Activated CD4-positive, alpha-beta T cell treated with anti-CD3 and anti-CD28 coated beads for 36 hours (primary cell): ENCODE measurements around the gene PEAK1. TPM values are rescaled to one million over a fixed set of nuclear protein-coding genes. Genes with fewer than 3 reads are reported as not detected.
"Not testable (repeated sequence)": the region's sequence is repeated elsewhere in the genome, so short reads cannot be mapped to it uniquely, and the experiment has no call there.

ENCODE experiments used
- ATAC-seq: fragments of 200-7000 bp; cut with Tn5 transposase; one replicate; pipeline ENCODE4 v1.10.0; 2021; ENCODE audit warnings: mild to moderate bottlenecking, moderate library complexity
- CTCF ChIA-PET: fragments of 350-600 bp; sonication (Branson Sonifier 250); formaldehyde crosslinking; loops from one replicate; lab custom pipeline; 2021; ENCODE audit warnings: antibody characterized with exemption; lab: Charles Lee
- POLR2A ChIA-PET: fragments of 350-600 bp; sonication (Branson Sonifier 250); formaldehyde crosslinking; loops from one replicate; lab custom pipeline; 2021; ENCODE audit warnings: antibody characterized with exemption, inconsistent platforms; lab: Charles Lee
- DNase-seq: peaks from one replicate; pipeline ENCODE4 v3.0.0-alpha.2; 2020
- H3K27ac Mint-ChIP-seq: one replicate; pipeline ENCODE4 v1.8.0; 2021; ENCODE audit warnings: mixed read lengths
- H3K27me3 Mint-ChIP-seq: one replicate; pipeline ENCODE4 v1.8.0; 2021; ENCODE audit warnings: mixed read lengths
- H3K36me3 Mint-ChIP-seq: one replicate; pipeline ENCODE4 v1.8.0; 2021; ENCODE audit warnings: low read depth, mixed read lengths
- H3K4me1 Mint-ChIP-seq: one replicate; pipeline ENCODE4 v1.8.0; 2021; ENCODE audit warnings: mixed read lengths
- H3K4me3 Mint-ChIP-seq: one replicate; pipeline ENCODE4 v1.8.0; 2021; ENCODE audit warnings: mild to moderate bottlenecking, moderate library complexity, mixed read lengths
- H3K9me3 Mint-ChIP-seq: one replicate; pipeline ENCODE4 v1.8.0; 2021; ENCODE audit warnings: low read depth, mixed read lengths
- intact Hi-C, 2 experiments: fragments of 100-400 bp; cut with DNase I in 1 of 2; cut with micrococcal nuclease in 1 of 2; formaldehyde crosslinking; loops; one replicate each; pipeline versions ENCODE4 v1.14.2 to v1.15.1; 2022 to 2024; cut with DNase I, micrococcal nuclease
- total RNA-seq, 2 experiments: library from RNA; stranded (reverse); gene quantifications; one replicate each; pipeline ENCODE4 v1.2.3, GENCODE V29; 2021

PEAK1 gene
- total RNA-seq, 2 experiments from 2014 or later = 26.5 to 27.0 TPM

DNA sequence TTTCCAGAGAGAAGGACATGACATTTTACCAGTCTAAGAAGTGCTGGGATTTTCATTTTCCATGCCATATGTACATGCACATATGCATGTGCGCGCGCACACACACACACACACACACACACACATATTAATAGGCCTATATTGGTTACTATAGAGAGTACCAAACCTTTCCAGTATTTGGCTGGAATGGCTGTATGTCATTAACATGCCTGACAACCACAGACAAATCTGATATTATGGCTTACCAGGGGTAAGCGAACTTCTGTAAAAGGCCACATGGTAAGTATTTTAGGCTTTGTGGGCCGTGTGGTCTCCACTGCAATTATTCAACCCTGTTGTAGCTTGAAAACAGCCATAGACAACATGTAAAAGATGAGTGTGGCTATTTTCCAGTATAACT is 251.8 kb downstream of the PEAK1 start:
- Mint-ChIP-seq H3K4me3 (no peak overlapping the region), H3K27ac (no peak overlapping the region), H3K27me3 (no peaks in the 10 kb centered on the region), H3K36me3 (no peaks in the 10 kb centered on the region), H3K9me3 (no peaks in the 10 kb centered on the region), H3K4me1 (peaks cover 13% of the 10 kb centered on the region)
- intact Hi-C loops = no loop called here
- no peak for DNase-seq
- ChIA-PET CTCF (no interaction called here), POLR2A (no interaction called here)
- ATAC-seq = no peak

DNA sequence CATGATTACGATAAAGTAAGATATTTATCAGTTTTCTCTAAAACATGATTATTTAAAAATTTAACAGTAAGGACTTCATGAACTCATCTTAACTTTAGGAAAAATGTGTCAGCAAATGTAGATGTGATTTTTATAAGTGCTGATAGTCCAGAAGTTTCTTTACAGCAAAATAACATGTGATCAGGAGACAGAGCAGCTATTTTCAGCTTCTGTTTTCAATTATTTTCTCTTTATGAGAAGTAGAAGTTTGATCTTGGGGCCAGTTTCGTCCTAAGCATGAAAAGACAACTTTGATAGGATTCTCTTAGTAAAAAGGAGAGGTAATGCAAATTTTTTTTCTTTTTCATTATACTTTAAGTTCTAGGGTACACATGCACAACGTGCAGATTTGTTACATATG is 252.5 kb downstream of the PEAK1 start:
- no peak overlapping the region for H3K4me3 Mint-ChIP-seq
- no peak for ATAC-seq
- intact Hi-C loops = no loop called here
- no peaks in the 10 kb centered on the region for H3K36me3 Mint-ChIP-seq
- H3K27me3 Mint-ChIP-seq = no peaks in the 10 kb centered on the region
- ChIA-PET POLR2A (no interaction called here), CTCF (no interaction called here)
- H3K9me3 Mint-ChIP-seq = no peaks in the 10 kb centered on the region
- H3K27ac Mint-ChIP-seq = no peak overlapping the region
- H3K4me1 Mint-ChIP-seq = peaks cover 18% of the 10 kb centered on the region
- DNase-seq = no peak

DNA sequence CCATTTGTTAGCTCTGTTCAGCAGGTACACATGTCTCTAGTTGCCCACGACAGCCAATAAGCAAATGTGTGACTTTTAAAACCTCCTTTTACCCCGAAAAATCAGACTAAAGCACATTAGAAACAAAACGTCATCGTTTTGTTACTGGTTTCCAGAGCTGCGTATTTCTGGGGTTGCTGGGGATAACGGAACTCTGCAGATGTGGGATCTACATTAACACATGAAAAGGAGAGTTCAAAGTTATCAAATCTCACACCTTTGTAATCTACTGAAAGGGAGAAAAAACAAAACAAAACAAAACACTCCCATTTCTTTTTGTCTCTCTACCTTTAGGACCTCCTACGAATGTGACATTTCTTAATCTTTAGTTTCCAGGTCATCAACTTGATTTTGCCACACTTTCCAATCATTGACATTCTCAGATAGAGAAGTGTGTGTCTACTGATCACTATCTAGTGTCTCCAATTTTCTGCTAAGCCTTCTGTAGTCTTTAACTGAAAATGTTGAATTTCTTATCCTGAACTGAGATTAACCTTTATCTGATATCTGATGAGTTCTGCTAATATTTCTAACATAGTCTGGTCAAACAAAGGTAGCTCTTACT is 256.0 kb downstream of the PEAK1 start:
- POLR2A ChIA-PET = interaction anchor here (0.5 kb wide), 1 partner anchor 1116 kb away, joined by 3 read pairs; no protein-coding TSS in a partner anchor

DNA sequence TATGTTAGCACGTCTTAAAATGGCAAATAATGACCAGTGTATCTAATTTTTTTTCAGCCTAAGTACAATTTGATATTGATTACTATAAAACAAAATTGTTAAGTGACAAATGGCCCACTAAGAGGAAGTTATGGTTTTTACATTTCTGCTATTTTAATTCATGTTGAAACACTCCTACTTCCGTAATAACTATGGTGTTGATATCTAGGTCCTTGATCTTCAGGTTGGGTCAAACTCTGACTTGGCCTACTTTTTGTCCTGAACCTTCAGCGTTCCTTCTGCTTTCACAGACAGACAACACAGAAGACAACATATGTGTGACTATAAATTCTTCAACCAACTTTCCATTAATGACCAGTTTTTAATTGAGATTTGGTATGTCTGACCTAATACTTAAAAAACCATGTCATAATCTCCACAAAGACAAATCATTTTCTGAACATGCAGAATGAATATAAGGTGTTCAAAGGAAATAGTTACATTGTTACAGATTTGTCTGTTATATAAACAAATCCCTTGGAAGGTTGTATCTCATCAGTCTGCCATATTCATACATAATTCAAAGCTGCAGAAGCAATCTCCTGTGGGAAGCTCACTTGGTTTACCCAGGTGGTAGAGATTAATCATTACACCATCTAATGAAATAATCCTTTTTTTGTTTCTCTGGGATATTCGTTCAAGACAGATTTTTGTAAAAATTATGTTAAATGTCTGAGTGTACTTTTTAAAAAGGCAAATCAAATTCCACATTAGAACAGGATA is 256.9 kb downstream of the PEAK1 start:
- no peak overlapping the region for H3K27ac Mint-ChIP-seq
- no peaks in the 10 kb centered on the region for H3K9me3 Mint-ChIP-seq
- no peak for DNase-seq
- POLR2A ChIA-PET = interaction anchor here (0.5 kb wide), 1 partner anchor 1115 kb away, joined by 3 read pairs; no protein-coding TSS in a partner anchor
- H3K36me3 Mint-ChIP-seq = no peaks in the 10 kb centered on the region
- no peaks in the 10 kb centered on the region for H3K27me3 Mint-ChIP-seq
- CTCF ChIA-PET = interaction anchor here (0.6 to 1.0 kb wide), 2 partner anchors 334 to 483 kb away, joined by 3 read pairs; no protein-coding TSS in a partner anchor
- H3K4me3 Mint-ChIP-seq = no peak overlapping the region
- no peak for ATAC-seq
- intact Hi-C loops = no loop called here
- peaks cover 34% of the 10 kb centered on the region for H3K4me1 Mint-ChIP-seq

More for the DNA sequence above, 256.0 kb downstream of the PEAK1 start:
- no peaks in the 10 kb centered on the region for H3K27me3 Mint-ChIP-seq
- DNase-seq (no peak), ATAC-seq (no peak)
- no peaks in the 10 kb centered on the region for H3K36me3 Mint-ChIP-seq
- no peak overlapping the region for H3K27ac Mint-ChIP-seq
- H3K9me3 Mint-ChIP-seq = no peaks in the 10 kb centered on the region
- CTCF ChIA-PET = interaction anchor here (1.0 kb wide), 1 partner anchor 333 kb away, joined by 3 read pairs; no protein-coding TSS in a partner anchor
- H3K4me1 Mint-ChIP-seq = peaks cover 34% of the 10 kb centered on the region
- no peak overlapping the region for H3K4me3 Mint-ChIP-seq
- intact Hi-C loops = no loop called here

DNA sequence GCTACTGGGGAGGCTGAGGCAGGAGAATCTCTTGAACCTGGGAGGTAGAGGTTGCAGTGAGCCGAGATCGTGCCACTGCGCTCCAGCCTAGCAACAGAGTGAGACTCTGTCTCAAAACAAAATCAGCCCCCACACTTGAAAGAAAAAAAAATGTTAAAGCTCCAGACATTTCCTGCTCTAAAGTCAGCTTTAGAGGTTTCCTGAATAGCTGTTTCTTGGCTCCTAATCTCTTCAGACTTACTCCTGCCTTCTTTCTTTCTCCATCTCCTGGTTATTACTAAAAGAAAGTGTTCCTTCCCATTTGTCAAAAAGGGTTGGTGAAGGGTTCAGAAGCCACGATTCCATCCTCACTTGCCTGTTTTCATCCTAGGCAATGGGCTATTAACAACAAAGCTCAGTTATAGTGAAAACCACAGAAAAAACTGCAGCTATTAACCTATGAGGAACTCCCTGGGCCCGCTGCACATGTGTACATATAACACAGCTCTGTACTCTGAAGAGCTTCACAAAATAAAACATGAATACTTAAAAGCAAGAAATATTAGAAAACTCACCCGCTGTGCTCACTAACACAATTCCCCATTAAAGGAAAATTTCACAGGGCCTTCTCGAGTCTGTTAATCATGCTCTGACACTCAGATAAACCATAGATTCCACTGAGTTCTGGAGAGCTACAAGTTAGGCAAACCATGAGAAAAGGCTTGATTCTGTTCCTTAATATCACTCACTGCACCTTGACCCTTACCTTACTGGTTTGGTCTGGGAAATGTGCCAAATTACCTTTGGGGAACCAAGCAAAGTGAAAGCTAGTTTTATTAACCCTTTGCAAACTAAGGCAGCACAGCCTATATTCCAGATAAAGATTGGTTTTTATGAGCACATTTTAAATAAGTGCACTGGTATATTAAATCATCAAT is 259.1 kb downstream of the PEAK1 start:
- no peak for DNase-seq
- ATAC-seq = no peak
- CTCF ChIA-PET = interaction anchor here (0.6 to 1.5 kb wide), 7 partner anchors 19 to 531 kb away, joined by 3 to 6 read pairs (median 3); no protein-coding TSS in a partner anchor
- POLR2A ChIA-PET = no interaction called here
- H3K27me3 Mint-ChIP-seq = no peaks in the 10 kb centered on the region
- no peaks in the 10 kb centered on the region for H3K36me3 Mint-ChIP-seq
- peaks cover 34% of the 10 kb centered on the region for H3K4me1 Mint-ChIP-seq
- H3K4me3 Mint-ChIP-seq = no peak overlapping the region
- H3K27ac Mint-ChIP-seq = peak overlapping the region; percentile 62
- intact Hi-C loops = no loop called here
- no peaks in the 10 kb centered on the region for H3K9me3 Mint-ChIP-seq

DNA sequence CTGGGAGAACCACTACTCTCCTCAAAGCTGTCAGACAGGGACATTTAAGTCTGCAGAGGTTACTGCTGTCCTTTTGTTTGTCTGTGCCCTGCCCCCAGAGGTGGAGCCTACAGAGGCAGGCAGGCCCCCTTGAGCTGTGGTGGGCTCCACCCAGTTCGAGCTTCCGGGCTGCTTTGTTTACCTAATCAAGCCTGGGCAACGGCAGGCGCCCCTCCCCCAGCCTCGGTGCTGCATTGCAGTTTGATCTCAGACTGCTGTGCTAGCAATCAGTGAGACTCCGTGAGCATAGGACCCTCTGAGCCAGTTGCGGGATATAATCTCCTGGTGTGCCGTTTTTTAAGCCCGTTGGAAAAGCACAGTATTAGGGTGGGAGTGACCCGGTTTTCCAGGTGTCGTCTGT is 263.9 kb downstream of the PEAK1 start:
- intact Hi-C loops, H3K27me3 Mint-ChIP-seq, ATAC-seq, H3K4me3 Mint-ChIP-seq, POLR2A ChIA-PET, DNase-seq, H3K36me3 Mint-ChIP-seq, H3K9me3 Mint-ChIP-seq, H3K27ac Mint-ChIP-seq: not testable (repeated sequence)
- peaks cover 15% of the 10 kb centered on the region for H3K4me1 Mint-ChIP-seq
- CTCF ChIA-PET = interaction anchor here (1.0 to 1.2 kb wide), 2 partner anchors 9 to 51 kb away, joined by 3 read pairs; no protein-coding TSS in a partner anchor

DNA sequence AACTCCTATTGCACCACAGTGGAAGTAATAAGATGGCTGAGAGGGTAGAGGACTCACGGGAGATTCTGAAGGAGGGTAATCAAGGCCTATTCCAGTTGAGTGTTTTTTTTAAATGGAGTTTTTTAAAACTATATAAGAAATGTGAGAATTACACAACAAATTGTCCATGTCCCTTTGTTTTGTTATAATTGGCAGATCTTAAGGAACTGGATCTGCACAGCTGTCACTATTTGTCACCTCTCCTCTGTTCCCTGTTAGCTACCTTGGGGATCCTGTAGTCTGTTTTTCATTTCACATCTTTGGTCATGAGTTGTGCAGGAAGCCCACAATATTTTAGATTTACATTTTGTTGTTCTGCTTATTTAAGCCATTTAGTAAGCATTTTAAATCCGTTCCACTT is 271.7 kb downstream of the PEAK1 start:
- intact Hi-C loops = no loop called here
- Mint-ChIP-seq H3K27ac (no peak overlapping the region), H3K4me3 (no peak overlapping the region), H3K27me3 (no peaks in the 10 kb centered on the region), H3K36me3 (peaks cover 3% of the 10 kb centered on the region), H3K9me3 (no peaks in the 10 kb centered on the region), H3K4me1 (no peaks in the 10 kb centered on the region)
- ATAC-seq (no peak), DNase-seq (no peak)
- CTCF ChIA-PET = no interaction called here
- POLR2A ChIA-PET = no interaction called here

DNA sequence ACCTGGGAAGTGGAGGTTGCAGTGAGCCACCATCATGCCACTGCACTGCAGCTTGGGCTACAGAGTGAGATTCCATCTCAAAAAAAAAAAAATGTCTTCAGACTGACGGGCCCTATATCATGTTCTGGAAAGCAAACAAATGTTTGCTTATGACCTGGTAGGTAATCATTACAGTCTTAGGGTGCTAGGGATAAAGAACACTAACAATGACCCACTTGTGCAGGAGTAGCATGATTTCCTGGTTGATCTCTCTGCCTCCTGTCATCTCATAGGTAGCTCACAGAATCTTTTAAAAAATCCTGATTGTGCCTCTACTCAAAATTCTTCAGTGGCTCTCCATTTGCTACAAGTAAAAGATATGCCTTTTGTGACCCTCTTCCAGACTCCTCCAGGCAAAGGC is 274.5 kb downstream of the PEAK1 start:
- no peak for DNase-seq
- no peak for ATAC-seq
- Mint-ChIP-seq H3K4me1 (no peaks in the 10 kb centered on the region), H3K36me3 (peaks cover 6% of the 10 kb centered on the region), H3K9me3 (no peaks in the 10 kb centered on the region), H3K4me3 (no peak overlapping the region), H3K27ac (no peak overlapping the region), H3K27me3 (no peaks in the 10 kb centered on the region)
- ChIA-PET CTCF (interaction anchor here (1.5 kb wide), 1 partner anchor 14 kb away, joined by 4 read pairs; no protein-coding TSS in a partner anchor), POLR2A (no interaction called here)
- intact Hi-C loops = no loop called here

DNA sequence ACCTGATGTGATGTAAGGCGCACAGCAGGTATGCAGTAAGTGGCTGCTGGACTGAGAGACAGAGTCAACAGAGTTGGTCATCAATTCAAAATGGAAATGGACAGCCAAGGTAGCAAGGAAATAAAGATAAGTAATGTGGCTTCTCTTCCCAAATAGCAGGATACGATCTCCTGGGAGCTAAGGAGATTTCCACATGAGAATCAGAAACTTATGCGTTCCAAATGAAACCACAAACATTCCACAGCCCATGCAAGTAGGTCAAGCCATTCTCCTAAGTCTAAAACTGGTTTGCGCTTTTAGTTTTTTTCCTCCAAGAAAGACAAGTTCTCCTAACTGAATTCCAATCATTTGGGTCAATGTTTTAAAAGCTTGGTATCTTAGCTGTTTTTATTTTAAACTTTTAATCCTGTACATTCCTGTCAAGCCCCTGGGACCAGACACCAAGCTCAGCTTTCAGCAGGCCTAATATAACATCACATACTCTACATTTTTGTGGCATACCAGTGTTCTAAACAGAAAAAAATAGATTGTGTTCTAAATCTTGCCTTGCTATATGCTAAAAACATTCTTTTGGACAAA is 275.3 kb downstream of the PEAK1 start:
- CTCF ChIA-PET = interaction anchor here (1.5 kb wide), 2 partner anchors 14 to 26 kb away, joined by 4 read pairs; no protein-coding TSS in a partner anchor
- ATAC-seq = no peak

DNA sequence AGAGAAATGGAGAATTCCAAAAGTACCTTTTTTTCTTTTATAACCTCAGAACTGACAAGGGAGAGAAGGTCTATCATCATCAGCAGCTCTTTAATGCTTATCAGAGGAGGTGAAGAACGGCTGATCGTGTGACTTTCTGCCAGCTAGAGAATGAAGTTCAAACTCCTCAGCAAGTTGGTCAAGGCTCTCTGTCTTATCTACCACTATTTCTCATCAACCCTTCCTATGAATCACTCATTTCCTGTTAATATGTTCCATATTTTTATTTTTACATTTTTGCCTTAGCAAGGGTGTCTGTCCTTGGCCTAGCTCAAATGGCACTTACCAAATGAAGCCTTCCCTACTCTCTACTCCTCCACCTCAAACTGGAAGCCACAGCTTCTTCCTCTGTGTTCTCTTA is 275.9 kb downstream of the PEAK1 start:
- no peak overlapping the region for H3K27ac Mint-ChIP-seq
- no peaks in the 10 kb centered on the region for H3K4me1 Mint-ChIP-seq
- peaks cover 7% of the 10 kb centered on the region for H3K36me3 Mint-ChIP-seq
- POLR2A ChIA-PET = no interaction called here
- DNase-seq (no peak), ATAC-seq (no peak)
- H3K9me3 Mint-ChIP-seq = no peaks in the 10 kb centered on the region
- intact Hi-C loops = no loop called here
- CTCF ChIA-PET = interaction anchor here (1.5 kb wide), 2 partner anchors 13 to 25 kb away, joined by 4 read pairs; no protein-coding TSS in a partner anchor
- no peak overlapping the region for H3K4me3 Mint-ChIP-seq
- H3K27me3 Mint-ChIP-seq = no peaks in the 10 kb centered on the region

More for the DNA sequence above, 275.3 kb downstream of the PEAK1 start:
- no peaks in the 10 kb centered on the region for H3K9me3 Mint-ChIP-seq
- no peak overlapping the region for H3K27ac Mint-ChIP-seq
- H3K4me1 Mint-ChIP-seq = no peaks in the 10 kb centered on the region
- H3K4me3 Mint-ChIP-seq = no peak overlapping the region
- POLR2A ChIA-PET = interaction anchor here (0.6 kb wide), 1 partner anchor 513 kb away, joined by 4 read pairs; no protein-coding TSS in a partner anchor
- intact Hi-C loops = no loop called here
- H3K27me3 Mint-ChIP-seq = no peaks in the 10 kb centered on the region
- peaks cover 7% of the 10 kb centered on the region for H3K36me3 Mint-ChIP-seq
- DNase-seq = no peak
